ENCODE measurements around the gene IFNA10. TPM values are rescaled to one million over a fixed set of nuclear protein-coding genes. Genes with fewer than 3 reads are reported as not detected.
"Not testable (repeated sequence)": the region's sequence is repeated elsewhere in the genome, so short reads cannot be mapped to it uniquely, and the experiment has no call there.

IFNA10 gene
- not detected for polyA plus RNA-seq

DNA sequence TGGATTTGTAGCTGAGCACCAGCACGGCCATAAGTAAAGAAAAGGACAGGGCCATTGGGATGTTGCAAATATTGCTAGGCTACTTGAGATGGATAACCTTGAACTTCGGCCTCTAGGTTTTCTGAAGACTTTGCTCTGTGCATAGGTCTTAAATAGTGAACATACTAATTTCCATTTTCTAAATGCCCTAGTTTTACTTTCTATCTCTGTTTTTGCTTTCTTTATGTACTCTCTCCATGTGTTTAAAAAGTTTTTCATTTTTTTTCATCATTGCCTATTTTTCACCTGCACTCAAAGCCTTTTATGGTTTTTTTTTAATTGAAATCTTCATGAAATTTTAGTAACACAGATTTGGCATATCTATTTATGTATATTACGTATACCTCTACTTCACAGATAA, at the start of gene IFNA10:
TSS of gene IFNA10 (minus strand) at position 101 of the 400 bp plus-strand sequence. CDS start at position 55, 46 bp downstream.
- not testable (repeated sequence) for H3K27ac ChIP-seq (ENCODE audit: low read depth, low read length)
- WGBS, 3 donors: 62 to 97% (median 86%) methylated on average over 3 of the region's 3 CpGs

DNA sequence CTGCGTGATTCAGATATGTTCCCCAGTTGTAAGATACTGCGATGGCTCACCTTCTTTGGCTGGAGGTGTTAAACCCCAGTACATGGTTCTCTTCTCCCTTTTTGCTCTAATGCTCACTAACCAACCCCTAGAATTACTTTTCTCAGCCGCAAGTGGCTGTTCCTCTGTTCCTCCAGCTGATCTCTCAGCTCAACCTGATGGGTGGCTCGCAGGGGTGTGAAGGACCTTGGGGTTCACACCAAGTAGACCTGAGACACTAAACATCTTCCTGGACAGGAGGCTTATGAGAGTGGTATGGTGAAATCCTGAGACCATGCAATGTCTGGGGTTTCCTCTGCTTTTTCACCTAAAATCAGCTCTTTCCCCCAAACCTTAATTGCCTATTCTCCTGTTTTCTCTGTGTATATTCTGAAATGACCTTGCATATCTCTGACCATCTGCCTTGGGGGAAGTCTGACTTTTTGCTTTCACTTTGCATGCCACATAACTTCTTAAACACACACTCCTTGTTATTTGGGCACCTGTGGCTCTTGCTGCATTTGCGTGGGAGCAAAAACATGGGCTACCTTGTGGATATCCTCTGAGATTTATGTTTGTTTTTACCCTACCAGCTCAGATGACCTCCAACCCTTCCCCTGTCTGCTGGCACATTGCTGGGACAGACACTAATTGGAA, 48.7 kb upstream of the IFNA10 start:
- no peak overlapping the region for H3K27ac ChIP-seq (ENCODE audit: low read depth, low read length)
- WGBS, 3 donors: 74 to 78% (median 76%) methylated on average over 5 of the region's 5 CpGs

DNA sequence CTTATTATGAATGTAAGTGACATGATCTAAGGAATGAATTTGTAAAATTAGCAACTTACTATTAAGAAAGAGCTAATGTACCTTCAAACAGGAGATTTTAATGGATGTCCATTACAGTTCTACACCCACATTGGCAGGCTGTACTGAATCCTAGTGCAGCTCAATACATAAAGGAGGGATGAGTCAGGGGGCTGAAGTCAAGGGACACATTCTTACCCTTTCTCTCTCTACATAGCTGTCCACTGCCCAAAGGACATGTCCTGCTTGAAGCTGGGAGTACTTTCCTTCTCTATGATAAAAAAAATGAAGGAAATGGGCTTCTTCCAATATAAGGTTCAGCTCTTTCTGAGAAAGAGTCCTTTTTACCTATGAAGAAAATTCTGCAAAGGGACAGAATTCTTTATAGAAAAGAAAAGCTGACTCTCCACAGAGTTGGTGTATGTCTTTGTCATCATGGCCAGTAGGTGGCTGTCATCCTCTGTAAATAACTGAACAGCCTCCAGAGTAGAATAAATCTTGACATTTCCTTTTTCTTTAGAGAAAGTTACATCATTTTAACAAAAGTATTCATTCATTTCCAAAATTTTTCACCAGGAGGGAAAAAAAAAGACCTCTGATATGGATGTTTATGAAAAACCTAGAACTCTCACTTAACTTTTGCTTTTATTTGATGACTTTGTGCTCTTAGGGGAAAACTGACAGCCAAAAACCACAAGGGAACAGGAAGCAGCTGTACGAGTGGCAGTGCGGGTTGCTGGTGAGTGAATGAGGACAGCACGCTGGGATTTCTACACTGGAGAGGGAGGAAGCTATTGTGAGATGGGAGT, 46.0 kb upstream of the IFNA10 start:
- 0 to 2% (median 1%) methylated on average over 3 of the region's 3 CpGs for WGBS, 3 donors

DNA sequence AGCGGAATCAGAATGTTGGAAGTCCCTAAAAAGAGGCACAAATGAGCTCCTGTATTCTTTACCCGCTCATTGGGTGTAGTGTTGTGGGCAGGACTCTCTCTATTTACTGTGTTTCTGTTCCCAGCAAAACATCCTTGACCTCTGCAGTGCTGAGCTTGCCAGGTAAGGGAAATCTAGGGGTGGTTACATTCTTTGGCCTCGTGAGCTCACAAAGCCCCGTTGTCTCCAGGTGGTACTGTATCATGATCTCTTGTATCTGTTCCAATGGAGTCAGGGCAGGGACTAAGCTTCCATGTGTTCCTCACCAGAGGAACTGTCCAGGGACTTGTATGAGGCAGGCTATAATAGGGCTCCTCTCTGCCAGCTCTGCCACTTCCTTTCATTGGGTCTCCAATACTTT, 44.7 kb upstream of the IFNA10 start:
- WGBS, 3 donors: 47 to 76% (median 65%) methylated on average over 4 of the region's 4 CpGs
- no peak overlapping the region for H3K27ac ChIP-seq (ENCODE audit: low read depth, low read length)

More for the DNA sequence above, 46.0 kb upstream of the IFNA10 start:
- H3K27ac ChIP-seq (ENCODE audit: low read depth, low read length): no peak overlapping the region

DNA sequence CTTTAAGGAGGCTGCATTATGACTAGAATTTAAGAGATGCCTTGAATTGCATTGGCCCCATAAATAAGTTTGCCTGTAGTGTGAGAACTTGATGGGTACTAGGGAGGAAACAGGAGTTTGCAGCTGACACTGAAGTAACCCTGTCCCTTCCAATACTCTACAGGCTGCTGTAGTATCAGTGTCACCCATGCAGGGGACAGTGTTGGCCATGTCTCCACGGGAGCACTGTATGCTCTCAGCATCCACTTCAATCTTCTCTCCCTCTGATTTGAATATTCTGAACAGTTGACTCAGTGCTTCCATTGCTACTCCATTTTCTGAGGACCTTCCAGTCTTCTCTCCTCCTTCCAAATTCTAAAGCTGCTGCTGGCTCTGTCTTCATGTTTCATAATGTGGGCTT, 44.2 kb upstream of the IFNA10 start:
- WGBS, 3 donors: 33 to 59% (median 53%) methylated on average over 1 of the region's 1 CpG
- no peak overlapping the region for H3K27ac ChIP-seq (ENCODE audit: low read depth, low read length)

DNA sequence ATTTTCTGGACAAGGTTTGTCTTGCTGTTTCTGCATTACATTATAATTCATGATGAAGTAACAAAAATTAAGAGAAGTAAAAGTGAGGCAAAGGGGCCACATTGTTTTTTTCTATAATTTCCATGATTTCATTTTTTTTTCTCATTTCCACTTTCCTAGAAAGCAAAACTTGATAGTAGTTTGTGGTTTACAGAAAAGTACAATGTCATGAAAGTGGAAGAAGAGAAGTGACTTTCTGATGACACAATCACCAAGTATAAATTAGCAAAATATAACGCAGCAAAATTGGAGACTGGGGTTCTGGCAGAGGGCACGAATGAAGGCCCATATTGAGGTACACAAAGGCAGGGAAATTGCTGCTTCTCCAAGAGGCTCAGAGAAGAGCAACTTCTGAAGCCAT, 37.9 kb upstream of the IFNA10 start:
- 41 to 46% (median 46%) methylated on average over 2 of the region's 2 CpGs for WGBS, 3 donors
- H3K27ac ChIP-seq (ENCODE audit: low read depth, low read length): no peak overlapping the region

DNA sequence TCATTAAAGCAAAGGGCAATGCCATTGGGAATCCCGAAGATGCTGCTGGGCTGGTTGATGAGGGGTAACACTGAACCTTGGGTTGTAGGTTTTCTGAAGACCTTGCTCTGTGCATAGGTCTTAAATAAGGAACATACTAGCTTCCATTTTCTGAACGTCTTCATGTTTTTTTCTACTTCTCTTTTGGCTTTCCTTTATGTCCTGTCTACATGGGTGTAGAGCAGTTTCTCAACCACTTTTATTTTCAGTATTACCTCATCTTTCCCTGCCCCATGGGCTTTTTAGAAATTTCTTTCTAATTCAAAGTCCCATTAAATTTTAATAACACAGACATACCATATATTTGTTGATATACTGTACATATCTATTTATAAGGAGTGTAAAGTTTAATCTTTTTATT, 33.0 kb upstream of the IFNA10 start, which contains the start of gene IFNA14:
TSS of gene IFNA14 (minus strand) at position 95 of the 400 bp plus-strand sequence. CDS start at position 25, 70 bp downstream.
- WGBS, 3 donors: 52 to 74% (median 70%) methylated on average over 2 of the region's 2 CpGs

DNA sequence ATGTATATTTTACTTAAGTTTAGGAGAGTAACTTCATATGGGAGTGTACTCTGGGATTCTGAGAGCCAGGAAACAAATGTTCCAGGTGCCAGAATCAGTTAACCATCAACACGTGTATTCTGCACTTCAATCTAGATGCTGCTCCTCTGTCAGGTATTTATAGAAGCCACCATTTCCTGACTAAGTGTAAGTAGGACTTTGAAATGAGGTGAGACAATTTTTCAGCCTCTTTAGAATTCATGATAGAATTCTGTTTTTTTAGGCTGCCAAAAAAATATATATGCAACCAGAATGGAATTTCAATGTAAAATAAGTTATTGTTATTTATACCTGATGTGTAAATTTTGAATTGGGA, 29.4 kb upstream of the IFNA10 start:
- 4 to 18% (median 6%) methylated on average over 1 of the region's 1 CpG for WGBS, 3 donors

More for the DNA sequence above, 33.0 kb upstream of the IFNA10 start, which contains the start of gene IFNA14:
- no peak within 1 kb of the TSS for H3K27ac ChIP-seq (ENCODE audit: low read depth, low read length)

GRCh38 chr9:21235468-21236359, 28.8 kb upstream of the IFNA10 start:
- 25 to 29% (median 28%) methylated on average over 8 of the region's 8 CpGs for WGBS, 3 donors
- not testable (repeated sequence) for H3K27ac ChIP-seq (ENCODE audit: low read depth, low read length)

More for the DNA sequence above, 29.4 kb upstream of the IFNA10 start:
- H3K27ac ChIP-seq (ENCODE audit: low read depth, low read length): not testable (repeated sequence)

- WGBS, 3 donors: 78 to 89% (median 82%) methylated on average over 4 of the region's 4 CpGs
- H3K27ac ChIP-seq (ENCODE audit: low read depth, low read length): no peak overlapping the region
Measured at GRCh38 chr9:21234153-21234687, 27.3 kb upstream of the IFNA10 start.

DNA sequence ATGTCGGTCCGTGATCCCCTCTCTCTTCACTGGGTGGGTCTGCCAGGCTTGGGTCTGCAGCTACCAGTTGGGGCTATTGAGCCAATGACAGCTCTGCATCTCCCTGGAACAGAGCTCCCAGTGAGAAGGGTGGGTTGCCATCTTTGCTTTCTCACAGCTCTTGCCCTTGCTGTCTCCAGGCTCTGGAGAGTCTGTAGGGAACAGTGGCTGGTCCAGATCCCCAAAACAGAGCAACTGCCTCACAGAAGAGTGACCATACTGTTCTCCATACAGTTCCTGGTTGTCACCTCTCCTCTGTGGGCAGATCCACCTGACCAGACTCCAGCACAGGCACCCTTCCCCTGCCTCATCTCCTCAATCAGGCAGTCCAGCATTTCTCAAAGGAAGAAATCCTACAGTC, 26.3 kb upstream of the IFNA10 start:
- 89 to 100% (median 90%) methylated on average over 2 of the region's 2 CpGs for WGBS, 3 donors
- H3K27ac ChIP-seq (ENCODE audit: low read depth, low read length): no peak overlapping the region

DNA sequence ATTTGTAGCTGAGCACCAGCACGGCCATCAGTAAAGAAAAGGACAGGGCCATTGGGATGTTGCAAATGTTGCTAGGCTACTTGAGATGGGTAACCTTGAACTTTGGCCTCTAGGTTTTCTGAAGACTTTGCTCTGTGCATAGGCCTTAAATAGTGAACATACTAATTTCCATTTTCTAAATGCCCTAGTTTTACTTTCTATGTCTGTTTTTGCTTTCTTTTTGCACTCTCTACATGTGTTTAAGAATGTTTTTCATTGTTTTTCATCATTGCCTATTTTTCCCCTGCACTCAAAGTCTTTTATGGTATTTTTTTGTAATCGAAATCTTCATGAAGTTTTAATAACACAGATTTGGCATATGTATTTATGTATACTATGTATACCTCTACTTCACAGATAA, 21.2 kb upstream of the IFNA10 start, which contains the start of gene IFNA17:
TSS of gene IFNA17 (minus strand) at position 101 of the 400 bp plus-strand sequence. CDS start at position 52, 49 bp downstream.
- WGBS, 3 donors: 56 to 86% (median 84%) methylated on average over 2 of the region's 2 CpGs

DNA sequence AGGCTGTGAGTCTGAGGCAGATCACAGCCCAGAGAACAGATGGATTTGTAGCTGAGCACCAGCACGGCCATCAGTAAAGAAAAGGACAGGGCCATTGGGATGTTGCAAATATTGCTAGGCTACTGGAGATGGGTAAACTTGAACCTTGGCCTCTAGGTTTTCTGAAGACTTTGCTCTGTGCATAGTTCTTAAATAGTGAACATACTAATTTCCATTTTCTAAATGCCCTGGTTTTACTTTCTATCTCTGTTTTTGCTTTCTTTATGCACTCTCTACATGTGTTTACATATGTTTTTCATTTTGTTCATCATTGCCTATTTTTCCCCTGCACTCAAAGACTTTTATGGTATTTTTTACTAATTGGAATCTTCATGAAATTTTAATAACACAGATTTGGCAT, 10.3 kb upstream of the IFNA10 start, which contains the start of gene IFNA16:
TSS of gene IFNA16 (minus strand) at position 101 of the 400 bp plus-strand sequence. CDS start at position 95, 6 bp downstream.
- not testable (repeated sequence) for H3K27ac ChIP-seq (ENCODE audit: low read depth, low read length)
- WGBS, 3 donors: 58 to 90% (median 80%) methylated on average over 1 of the region's 1 CpG

More for the DNA sequence above, 21.2 kb upstream of the IFNA10 start, which contains the start of gene IFNA17:
- H3K27ac ChIP-seq (ENCODE audit: low read depth, low read length): no peak within 1 kb of the TSS

- H3K27ac ChIP-seq (ENCODE audit: low read depth, low read length): not testable (repeated sequence)
Measured at GRCh38 chr9:21213411-21214326, 6.7 kb upstream of the IFNA10 start.

GRCh38 chr9:21212160-21212559, 5.2 kb upstream of the IFNA10 start:
- H3K27ac ChIP-seq (ENCODE audit: low read depth, low read length): not testable (repeated sequence)
- WGBS, 3 donors: 49 to 67% (median 60%) methylated on average over 2 of the region's 2 CpGs

More at GRCh38 chr9:21213411-21214326, 6.7 kb upstream of the IFNA10 start:
- WGBS, 3 donors: 34 to 44% (median 38%) methylated on average over 4 to 5 of the region's 5 CpGs

DNA sequence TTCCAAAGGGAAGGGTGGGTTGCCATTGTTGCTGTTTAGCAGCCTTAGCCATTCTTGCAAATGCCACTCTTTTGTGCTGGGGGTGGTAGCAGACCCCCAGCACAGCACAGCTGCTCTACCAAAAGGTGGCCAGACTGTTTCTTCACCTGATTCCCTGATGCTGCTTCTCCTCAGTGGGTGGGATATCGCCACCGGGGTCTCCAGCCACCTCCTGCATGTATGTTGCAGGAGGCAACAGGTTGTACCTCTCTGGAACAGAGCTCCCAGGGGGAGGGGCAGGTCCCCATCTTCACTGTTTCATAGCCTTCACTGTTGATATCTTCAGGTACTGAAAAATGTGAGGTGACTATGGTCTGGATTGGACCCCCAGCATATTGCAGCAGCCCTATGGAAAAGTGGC, 3.8 kb upstream of the IFNA10 start:
- H3K27ac ChIP-seq (ENCODE audit: low read depth, low read length): not testable (repeated sequence)
- 80 to 86% (median 82%) methylated on average over 2 of the region's 2 CpGs for WGBS, 3 donors

GRCh38 chr9:21210311-21210710, 3.4 kb upstream of the IFNA10 start:
- no peak overlapping the region for H3K27ac ChIP-seq (ENCODE audit: low read depth, low read length)
- WGBS, 3 donors: 90 to 92% (median 91%) methylated on average over 7 of the region's 7 CpGs

All from adipose tissue (tissue), 3 donors.